Omental fat pad (tissue), 4 donors: ENCODE data around the gene NEK6. TPM values are rescaled to one million over a fixed set of nuclear protein-coding genes. Genes with fewer than 3 reads are reported as not detected.
A peak's percentile ranks its signal among the peaks of the same experiment; 100 is the strongest.

Experiments
- ATAC-seq: fragments of 150-250 bp; one replicate; pipeline ENCODE4 v1.9.1; 2016; ENCODE audit warnings: mild to moderate bottlenecking, moderate library complexity; ENCODE audit not compliant: low FRiP score
- DNase-seq: peaks from one replicate; pipeline ENCODE4 v3.0.0-alpha.2; 2019; ENCODE audit warnings: low spot score
- total RNA-seq, 4 donors: library from RNA; depleted of rRNA; stranded (reverse); fragments of >200 nt; gene quantifications; one replicate each; pipeline ENCODE4 v1.1.0, GENCODE V29; 2016
- TF ChIP-seq, protein P1 (sequence below), 3 donors: fragments of 450-650 bp; IDR thresholded peaks; one replicate each; pipeline ENCODE4 v1.5.1; 2016 to 2017; ENCODE audit warnings: antibody characterized with exemption in 3 of 3, mild to moderate bottlenecking in 3 of 3, moderate library complexity in 2 of 3

NEK6 gene
- total RNA-seq, 4 donors from 2014 or later = 11.8 to 52.1 (median 29.0) TPM

DNA sequence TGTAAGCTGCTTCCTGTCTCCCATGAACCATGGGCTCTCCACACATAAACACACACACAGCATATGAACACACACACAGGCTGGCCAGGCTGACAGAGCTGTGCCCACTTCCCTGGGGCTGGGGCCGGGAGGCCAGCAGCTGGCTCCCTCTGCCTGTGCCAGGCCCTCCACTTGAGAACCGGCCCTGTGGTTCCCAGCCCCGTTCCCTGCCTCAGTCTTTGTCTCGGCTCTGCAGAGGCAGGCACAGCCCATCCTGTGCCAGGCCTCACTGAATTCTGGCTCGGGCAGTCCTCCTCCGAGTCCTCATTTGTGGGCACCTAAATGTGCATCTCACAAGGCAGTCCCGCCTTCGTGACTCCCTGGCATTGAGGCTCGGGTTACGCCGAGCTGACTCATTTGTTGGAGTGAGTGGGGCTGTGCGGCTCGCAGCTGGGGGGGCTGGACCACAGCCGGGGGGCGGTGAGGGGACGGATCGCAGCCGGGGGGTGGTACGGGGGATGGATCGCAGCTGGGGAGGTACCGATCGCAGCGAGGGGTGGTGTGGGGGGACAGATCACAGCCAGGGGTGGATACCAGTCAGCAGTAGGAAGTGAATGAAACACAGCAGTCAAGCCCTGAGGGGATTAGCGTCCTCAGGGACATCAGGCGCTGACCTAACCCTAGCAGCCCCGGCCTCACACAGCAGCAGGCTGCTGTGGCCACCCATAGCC is 85.2 kb downstream of the NEK6 start:
- DNase-seq (peak; percentile 42), ATAC-seq (peak; percentile 78)
- TF ChIP-seq, protein P1, sequence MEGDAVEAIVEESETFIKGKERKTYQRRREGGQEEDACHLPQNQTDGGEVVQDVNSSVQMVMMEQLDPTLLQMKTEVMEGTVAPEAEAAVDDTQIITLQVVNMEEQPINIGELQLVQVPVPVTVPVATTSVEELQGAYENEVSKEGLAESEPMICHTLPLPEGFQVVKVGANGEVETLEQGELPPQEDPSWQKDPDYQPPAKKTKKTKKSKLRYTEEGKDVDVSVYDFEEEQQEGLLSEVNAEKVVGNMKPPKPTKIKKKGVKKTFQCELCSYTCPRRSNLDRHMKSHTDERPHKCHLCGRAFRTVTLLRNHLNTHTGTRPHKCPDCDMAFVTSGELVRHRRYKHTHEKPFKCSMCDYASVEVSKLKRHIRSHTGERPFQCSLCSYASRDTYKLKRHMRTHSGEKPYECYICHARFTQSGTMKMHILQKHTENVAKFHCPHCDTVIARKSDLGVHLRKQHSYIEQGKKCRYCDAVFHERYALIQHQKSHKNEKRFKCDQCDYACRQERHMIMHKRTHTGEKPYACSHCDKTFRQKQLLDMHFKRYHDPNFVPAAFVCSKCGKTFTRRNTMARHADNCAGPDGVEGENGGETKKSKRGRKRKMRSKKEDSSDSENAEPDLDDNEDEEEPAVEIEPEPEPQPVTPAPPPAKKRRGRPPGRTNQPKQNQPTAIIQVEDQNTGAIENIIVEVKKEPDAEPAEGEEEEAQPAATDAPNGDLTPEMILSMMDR (IDR thresholded peaks at IDR 0.05) = no peak

DNA sequence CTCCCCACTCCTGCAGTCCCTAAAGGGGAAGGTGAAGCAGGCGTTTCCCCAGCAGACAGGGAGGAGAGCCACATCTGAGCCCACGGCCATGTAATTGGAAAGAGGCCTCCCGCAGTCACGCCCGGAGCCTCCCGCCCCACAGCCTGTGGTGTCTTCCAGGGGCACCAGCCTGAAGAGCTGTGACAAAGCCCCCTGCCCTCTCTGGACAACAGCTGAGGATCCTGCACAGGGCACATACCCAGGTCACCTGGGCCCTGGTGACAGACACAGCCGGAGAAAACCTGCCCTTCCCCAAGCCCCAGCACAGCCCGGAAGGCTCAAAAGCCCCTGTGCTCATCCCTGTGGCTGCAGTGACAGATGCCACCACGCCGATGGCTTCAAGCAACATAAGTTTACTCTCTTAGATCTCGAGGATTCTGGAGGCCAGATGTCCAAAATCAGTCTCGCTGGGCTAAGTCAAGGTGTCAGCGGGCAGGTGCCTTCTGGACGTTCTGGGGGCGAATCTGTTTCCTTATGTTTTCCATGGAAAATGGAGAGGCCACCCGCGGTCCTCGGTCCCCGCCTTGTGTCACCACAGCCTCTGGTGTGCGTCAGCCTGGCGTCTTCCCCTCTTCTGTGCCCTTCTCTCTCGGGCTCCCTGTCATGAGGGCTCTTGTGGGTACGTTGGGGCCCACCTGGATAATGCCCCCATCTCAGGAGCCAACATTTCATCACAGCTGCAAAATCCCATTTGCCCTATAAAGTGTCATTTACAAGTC is 86.0 kb downstream of the NEK6 start:
- DNase-seq = no peak
- TF ChIP-seq, protein P1 (IDR thresholded peaks at IDR 0.05) = no peak
- no peak for ATAC-seq

- TF ChIP-seq, protein P1 (IDR thresholded peaks at IDR 0.05) = no peak
- DNase-seq (no peak), ATAC-seq (no peak)
These were observed 86.7 kb downstream of the NEK6 start for GRCh38 chr9:124344291-124345050.

- no peak for ATAC-seq
- no peak for DNase-seq
- TF ChIP-seq, protein P1 (IDR thresholded peaks at IDR 0.05) = no peak
These were observed 87.3 kb downstream of the NEK6 start for GRCh38 chr9:124345063-124345462.

- ATAC-seq = no peak
- DNase-seq = no peak
These were observed 88.1 kb downstream of the NEK6 start for GRCh38 chr9:124345751-124346281.

More at GRCh38 chr9:124345751-124346281, 88.1 kb downstream of the NEK6 start:
- TF ChIP-seq, protein P1 (IDR thresholded peaks at IDR 0.05) = no peak
